Activated CD8-positive, alpha-beta memory T cell treated with anti-CD3 and anti-CD28 coated beads, Interleukin-2, amount 10 ng/mL, durations not matched to agents 7 days and 5 days (primary cell): Measurements from ENCODE around the gene EIF3C. TPM values are rescaled to one million over a fixed set of nuclear protein-coding genes. Genes with fewer than 3 reads are reported as not detected.
"Not testable (repeated sequence)": the region's sequence is repeated elsewhere in the genome, so short reads cannot be mapped to it uniquely, and the experiment has no call there.

Experiments used
- ATAC-seq: fragments of 150-1000 bp; cut with Tn5 transposase; one replicate; pipeline ENCODE4 v1.10.0; 2021; ENCODE audit warnings: moderate library complexity
- CTCF ChIA-PET: fragments of 350-600 bp; sonication (Branson Sonifier 250); formaldehyde crosslinking; loops from one replicate; lab custom pipeline; 2021; ENCODE audit warnings: antibody characterized with exemption; lab: Charles Lee
- DNase-seq: peaks from one replicate; pipeline ENCODE4 v3.0.0-alpha.2; 2020
- H3K27ac Mint-ChIP-seq: one replicate; pipeline ENCODE4 v1.8.0; 2021; ENCODE audit warnings: mild to moderate bottlenecking, mixed read lengths
- H3K27me3 Mint-ChIP-seq: one replicate; pipeline ENCODE4 v1.8.0; 2021; ENCODE audit warnings: mixed read lengths
- H3K36me3 Mint-ChIP-seq: one replicate; pipeline ENCODE4 v1.8.0; 2021; ENCODE audit warnings: mild to moderate bottlenecking, mixed read lengths
- H3K4me1 Mint-ChIP-seq: one replicate; pipeline ENCODE4 v1.8.0; 2021; ENCODE audit warnings: mixed read lengths
- H3K4me3 Mint-ChIP-seq: one replicate; pipeline ENCODE4 v1.8.0; 2021; ENCODE audit warnings: mild to moderate bottlenecking, moderate library complexity, mixed read lengths
- H3K9me3 Mint-ChIP-seq: one replicate; pipeline ENCODE4 v1.8.0; 2022; ENCODE audit warnings: low read depth, mixed read lengths
- total RNA-seq, 2 experiments: library from RNA; stranded (reverse); gene quantifications; one replicate each; pipeline ENCODE4 v1.2.3, GENCODE V29; 2021

EIF3C gene
- total RNA-seq, 2 experiments from 2014 or later: 389 to 508 TPM

DNA sequence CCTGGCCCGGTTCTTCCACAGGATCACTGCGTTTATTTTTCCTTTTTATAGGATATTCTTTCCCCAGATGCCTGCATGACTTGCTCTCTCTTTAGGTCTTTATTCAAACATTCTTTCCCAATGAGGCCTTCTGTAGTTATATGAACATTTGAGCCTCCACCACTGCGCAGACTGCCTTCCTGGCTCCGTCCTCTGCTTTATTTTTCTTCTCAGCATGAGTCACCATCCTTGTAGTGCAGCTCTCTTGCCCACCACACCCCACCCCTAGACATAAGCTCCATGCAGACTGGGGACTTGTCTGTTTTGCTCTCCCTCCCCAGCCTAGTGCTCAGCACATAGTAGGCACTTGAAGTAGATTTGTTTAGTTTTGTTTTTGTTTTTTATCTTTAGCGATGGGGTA lies 20.0 kb downstream of the EIF3C start:
- H3K27me3 Mint-ChIP-seq, H3K4me1 Mint-ChIP-seq, H3K4me3 Mint-ChIP-seq, H3K27ac Mint-ChIP-seq, H3K9me3 Mint-ChIP-seq, CTCF ChIA-PET, DNase-seq, H3K36me3 Mint-ChIP-seq, ATAC-seq: not testable (repeated sequence)

- DNase-seq, H3K4me1 Mint-ChIP-seq, CTCF ChIA-PET, ATAC-seq, H3K27ac Mint-ChIP-seq, H3K4me3 Mint-ChIP-seq, H3K36me3 Mint-ChIP-seq, H3K9me3 Mint-ChIP-seq, H3K27me3 Mint-ChIP-seq: not testable (repeated sequence)
Measured at GRCh38 chr16:28732455-28733124, 21.3 kb downstream of the EIF3C start.

DNA sequence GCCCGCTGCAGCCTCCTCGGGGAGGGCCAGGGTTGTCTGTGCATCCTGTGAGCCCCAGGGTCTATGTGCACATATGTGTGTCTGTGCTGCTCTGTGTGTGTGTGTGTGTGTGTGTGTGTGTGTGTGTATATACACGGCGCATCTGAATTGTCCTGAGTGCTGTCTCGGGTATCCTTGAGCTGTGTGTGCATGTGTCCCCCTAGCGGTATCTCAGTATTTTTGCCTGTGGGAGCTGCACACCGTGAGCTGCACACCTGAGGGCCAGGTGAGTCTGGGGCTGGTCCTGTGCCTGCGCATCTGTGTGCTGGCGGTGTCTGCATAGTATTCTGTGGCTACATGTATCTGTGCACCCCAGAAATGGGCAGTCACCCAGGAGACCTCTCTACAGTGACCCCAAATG lies 28.5 kb downstream of the EIF3C start:
- H3K36me3 Mint-ChIP-seq, DNase-seq, H3K4me3 Mint-ChIP-seq, H3K4me1 Mint-ChIP-seq, CTCF ChIA-PET, H3K9me3 Mint-ChIP-seq, ATAC-seq, H3K27me3 Mint-ChIP-seq, H3K27ac Mint-ChIP-seq: not testable (repeated sequence)

GRCh38 chr16:28740631-28741030 lies 29.4 kb downstream of the EIF3C start:
- H3K4me1 Mint-ChIP-seq, ATAC-seq, H3K4me3 Mint-ChIP-seq, CTCF ChIA-PET, H3K27ac Mint-ChIP-seq, H3K36me3 Mint-ChIP-seq, H3K27me3 Mint-ChIP-seq, DNase-seq, H3K9me3 Mint-ChIP-seq: not testable (repeated sequence)

DNA sequence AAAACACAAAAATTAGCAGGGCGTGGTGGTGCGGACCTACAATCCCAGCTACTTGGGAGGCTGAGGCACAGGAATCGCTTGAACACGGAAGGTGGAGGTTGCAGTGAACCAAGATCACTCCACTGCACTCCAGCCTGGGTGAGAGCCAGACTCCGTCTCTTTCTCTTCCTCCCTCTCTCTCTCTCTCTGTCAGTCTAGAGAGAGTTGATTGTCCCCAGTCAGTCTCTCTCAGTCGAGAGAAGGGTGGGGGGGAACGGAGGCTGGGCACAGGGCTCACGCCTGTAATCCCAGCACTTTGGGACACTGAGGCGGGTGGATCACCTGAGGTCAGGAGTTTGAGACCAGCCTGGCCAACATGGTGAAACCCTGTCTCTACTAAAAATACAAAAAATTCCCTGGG lies 30.0 kb downstream of the EIF3C start:
- H3K27me3 Mint-ChIP-seq, H3K4me3 Mint-ChIP-seq, H3K4me1 Mint-ChIP-seq, H3K36me3 Mint-ChIP-seq, H3K27ac Mint-ChIP-seq, DNase-seq, ATAC-seq, H3K9me3 Mint-ChIP-seq, CTCF ChIA-PET: not testable (repeated sequence)

- H3K27me3 Mint-ChIP-seq, H3K9me3 Mint-ChIP-seq, DNase-seq, ATAC-seq, H3K27ac Mint-ChIP-seq, H3K4me3 Mint-ChIP-seq, CTCF ChIA-PET, H3K4me1 Mint-ChIP-seq, H3K36me3 Mint-ChIP-seq: not testable (repeated sequence)
Measured at GRCh38 chr16:28746618-28747350, 35.5 kb downstream of the EIF3C start.

GRCh38 chr16:28749997-28750465 lies 38.8 kb downstream of the EIF3C start:
- H3K36me3 Mint-ChIP-seq, H3K4me1 Mint-ChIP-seq, H3K27me3 Mint-ChIP-seq, H3K9me3 Mint-ChIP-seq, CTCF ChIA-PET: not testable (repeated sequence)
- ATAC-seq: peak; percentile 98
- Mint-ChIP-seq H3K27ac (peak overlapping the region; percentile 54), H3K4me3 (peak overlapping the region; percentile 20)
- peak; percentile 58 for DNase-seq

- not testable (repeated sequence) for H3K27ac Mint-ChIP-seq
- peak; percentile 59 for ATAC-seq
Measured at GRCh38 chr16:28750469-28751067, 39.3 kb downstream of the EIF3C start.

DNA sequence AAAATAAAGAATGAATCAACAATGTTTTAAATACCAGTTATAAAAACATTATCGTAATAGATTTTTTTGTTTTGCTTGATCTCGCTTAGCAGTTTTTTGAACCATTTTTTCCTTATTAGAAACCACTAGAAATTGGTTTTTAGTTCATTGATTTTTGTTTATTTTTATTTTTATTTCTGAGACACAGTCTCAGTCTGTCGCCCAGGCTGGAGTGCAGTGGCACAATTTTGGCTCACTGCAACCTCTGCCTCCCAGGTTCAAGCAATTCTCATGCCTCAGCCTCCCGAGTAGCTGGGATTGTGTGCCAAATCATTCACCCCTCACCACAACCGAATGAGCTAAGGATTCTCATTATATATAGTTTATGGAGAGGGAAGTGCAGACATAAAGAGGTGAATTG lies 40.2 kb downstream of the EIF3C start, which contains the start of gene NPIPB9:
NPIPB9 (plus strand) TSS at position 301 of the 400 bp plus-strand sequence.
- H3K27me3 Mint-ChIP-seq, H3K27ac Mint-ChIP-seq, H3K4me3 Mint-ChIP-seq, H3K9me3 Mint-ChIP-seq, H3K36me3 Mint-ChIP-seq, CTCF ChIA-PET, H3K4me1 Mint-ChIP-seq, ATAC-seq, DNase-seq: not testable (repeated sequence)

More at GRCh38 chr16:28750469-28751067, 39.3 kb downstream of the EIF3C start:
- CTCF ChIA-PET, H3K9me3 Mint-ChIP-seq, H3K4me1 Mint-ChIP-seq, H3K4me3 Mint-ChIP-seq, H3K36me3 Mint-ChIP-seq, H3K27me3 Mint-ChIP-seq, DNase-seq: not testable (repeated sequence)

DNA sequence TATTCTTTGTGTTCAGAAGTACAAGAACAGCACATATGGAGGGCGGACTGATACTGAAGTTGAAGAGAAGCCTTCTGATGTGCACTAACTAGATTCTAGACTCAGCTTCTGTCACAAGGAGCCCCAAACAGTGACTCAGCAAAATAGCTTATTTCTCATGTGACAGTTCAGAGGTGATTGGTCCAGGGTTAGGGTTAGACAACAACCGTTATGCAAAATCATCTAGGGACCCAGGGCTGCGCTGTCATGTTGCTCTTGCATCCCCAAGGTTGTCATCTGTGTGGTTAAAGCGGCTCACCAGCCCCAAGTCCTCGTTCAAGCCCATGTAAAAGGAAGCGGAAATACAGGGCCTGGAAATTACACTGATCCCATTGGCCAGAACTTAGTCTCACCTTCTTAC lies 70.4 kb downstream of the EIF3C start:
- H3K36me3 Mint-ChIP-seq, DNase-seq, CTCF ChIA-PET, H3K9me3 Mint-ChIP-seq, H3K27me3 Mint-ChIP-seq, H3K4me3 Mint-ChIP-seq, ATAC-seq, H3K27ac Mint-ChIP-seq, H3K4me1 Mint-ChIP-seq: not testable (repeated sequence)

DNA sequence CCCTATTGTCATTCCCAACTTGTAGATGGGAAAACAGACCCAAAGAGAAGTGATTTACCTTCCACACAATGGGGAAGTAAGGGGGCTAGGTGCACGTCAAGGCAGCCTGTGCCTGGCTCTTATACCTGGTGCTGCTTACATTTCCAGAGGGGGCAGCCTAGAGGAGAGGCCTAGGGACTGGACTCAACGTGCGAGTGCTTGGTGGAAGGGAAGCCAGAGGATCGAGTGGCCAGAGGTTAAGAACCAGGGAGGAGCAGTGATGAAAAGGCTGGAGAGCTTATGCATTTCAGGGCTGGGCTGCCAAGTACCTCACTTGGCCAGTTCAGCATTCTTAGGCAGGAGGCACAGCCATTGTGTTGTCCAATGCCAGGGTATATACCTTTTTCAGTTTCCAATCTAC lies 71.1 kb downstream of the EIF3C start:
- H3K9me3 Mint-ChIP-seq, ATAC-seq, H3K27me3 Mint-ChIP-seq, H3K4me1 Mint-ChIP-seq, H3K4me3 Mint-ChIP-seq, CTCF ChIA-PET, H3K27ac Mint-ChIP-seq, DNase-seq, H3K36me3 Mint-ChIP-seq: not testable (repeated sequence)
